ENCODE results near the gene RENBP. TPM values are rescaled to one million over a fixed set of nuclear protein-coding genes. Genes with fewer than 3 reads are reported as not detected.

RENBP gene
- total and polyA plus RNA-seq, 2 of the 13 experiments (the other 11 are each of a cell fraction or from before 2014, with no cell fraction given) = 1.4 to 2.6 TPM

DNA sequence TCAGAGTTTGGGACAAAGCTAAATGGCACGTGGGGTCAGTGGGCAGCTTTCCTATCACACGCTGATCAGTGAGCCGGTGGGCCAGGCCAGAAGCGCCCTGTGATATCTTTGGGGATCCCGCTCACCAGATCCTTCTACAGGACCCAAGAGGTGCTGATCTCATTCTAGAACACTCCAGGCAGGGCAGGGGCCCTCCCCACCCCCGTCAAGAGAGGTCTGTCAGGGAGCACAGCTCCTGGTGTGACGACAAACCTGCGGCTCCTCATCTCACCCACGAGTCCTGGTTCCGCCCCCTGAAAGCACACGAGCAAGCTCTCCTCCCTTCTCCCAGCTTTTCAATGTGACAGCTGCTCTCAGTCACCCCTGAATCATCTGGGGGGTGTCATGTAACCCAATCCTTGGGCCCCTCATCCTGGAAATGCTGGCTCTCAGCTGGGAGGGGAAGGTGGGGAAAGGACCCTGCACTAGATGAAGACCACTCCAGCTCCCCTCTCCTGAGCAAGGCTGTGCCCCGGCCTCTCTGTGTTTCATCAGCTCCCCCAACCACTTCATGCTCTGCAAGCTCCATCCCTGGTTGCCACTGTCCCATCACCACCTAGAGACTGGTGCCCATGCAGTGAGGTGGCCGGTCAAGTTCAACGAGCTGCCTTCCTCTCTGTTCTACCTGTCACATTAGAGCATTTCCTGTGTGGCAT is 22.5 kb upstream of the RENBP start:
- Histone ChIP-seq H3K79me2 (ENCODE audit: insufficient read depth, low read length) (peaks cover 66% of the 10 kb centered on the region), H4K20me1 (ENCODE audit: insufficient read depth, low read length) (peaks cover 48% of the 10 kb centered on the region), H3K9ac (ENCODE audit: insufficient read depth, low read depth, low read length) (no peak overlapping the region), H3K4me1 (ENCODE audit: insufficient read depth, low read length) (peaks cover 36% of the 10 kb centered on the region), H3K27me3 (ENCODE audit: control insufficient read depth in 1 of 2, insufficient read depth in 2 of 2, low read length in 2 of 2) (no peaks in the 10 kb centered on the region; a peak in 1 of 5 replicates), H2AFZ (ENCODE audit: low read length) (no peak overlapping the region), H3K9me3 (ENCODE audit: low read length) (no peaks in the 10 kb centered on the region), H3K27ac (ENCODE audit: extremely low read length, insufficient read depth, low read length) (no peak overlapping the region), H3K4me2 (ENCODE audit: low read depth, low read length) (peak overlapping the region; percentile 88; the same call in 1 of the 2 replicates), H3K4me3 (replicated peaks in 1 of 3; ENCODE audit: insufficient read depth in 1 of 3, low read depth in 2 of 3, low read length in 3 of 3) (no peak overlapping the region; a peak in 1 of 6 replicates), H3K36me3 (replicated peaks in 1 of 2; ENCODE audit: control insufficient read depth in 1 of 2, insufficient read depth in 2 of 2, low read length in 2 of 2) (peaks cover 7 to 41% of the 10 kb centered on the region in 2 experiments; a peak in 4 of 5 replicates)
- ATAC-seq (no peak), FAIRE-seq (no peak), DNase-seq (ENCODE audit: low spot score) (no peak)
- ChIA-PET POLR2A (interaction anchor here (1.0 to 1.4 kb wide), 3 partner anchors 9 to 201 kb away, joined by 3 to 5 read pairs (median 4); no protein-coding TSS in a partner anchor), CTCF (ENCODE audit: low intra/inter-chr PET ratio, low total read pairs) (no interaction called here)
- in situ Hi-C loops (cut with HindIII; ENCODE audit: extremely low pct_ligation_motif_present, low pct_unique_long_range_greater_than_20kb) = no loop called here
- TF ChIP-seq KDM5B (CRISPR knock-in tag; IDR thresholded peaks at IDR 0.05; ENCODE audit: borderline replicate concordance) (no peak), RBFOX2 (IDR thresholded peaks at IDR 0.05; ENCODE audit: low read depth, low read length) (0 out of 2 replicates have a peak, but pooled peaks have one; percentile 24)
- TF ChIP-seq, protein P1, sequence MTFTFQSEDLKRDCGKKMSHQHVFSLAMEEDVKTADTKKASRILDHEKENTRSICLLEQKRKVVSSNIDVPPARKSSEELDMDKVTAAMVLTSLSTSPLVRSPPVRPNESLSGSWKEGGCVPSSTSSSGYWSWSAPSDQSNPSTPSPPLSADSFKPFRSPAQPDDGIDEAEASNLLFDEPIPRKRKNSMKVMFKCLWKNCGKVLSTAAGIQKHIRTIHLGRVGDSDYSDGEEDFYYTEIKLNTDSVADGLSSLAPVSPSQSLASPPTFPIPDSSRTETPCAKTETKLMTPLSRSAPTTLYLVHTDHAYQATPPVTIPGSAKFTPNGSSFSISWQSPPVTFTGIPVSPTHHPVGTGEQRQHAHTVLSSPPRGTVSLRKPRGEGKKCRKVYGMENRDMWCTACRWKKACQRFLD (CRISPR knock-in tag; IDR thresholded peaks at IDR 0.05; ENCODE audit: borderline replicate concordance) = no peak
- BruUV-seq (replicated peaks) = no TSS peak
- WGBS (ENCODE audit: low lambda C conversion rate) = 80% methylated on average over 2 of the region's 14 CpGs
- intact Hi-C loops (cut with micrococcal nuclease; ENCODE audit: unreplicated experiment) = no loop called here

GRCh38 chrX:153966283-153966688 is 21.8 kb upstream of the RENBP start:
- intact Hi-C loops (cut with micrococcal nuclease; ENCODE audit: unreplicated experiment) (no loop called here), in situ Hi-C loops (cut with HindIII; ENCODE audit: extremely low pct_ligation_motif_present, low pct_unique_long_range_greater_than_20kb) (no loop called here)
- no peak for DNase-seq (ENCODE audit: low spot score)
- Histone ChIP-seq H3K9me3 (ENCODE audit: low read length) (no peaks in the 10 kb centered on the region), H4K20me1 (ENCODE audit: insufficient read depth, low read length) (peaks cover 48% of the 10 kb centered on the region), H3K4me1 (ENCODE audit: insufficient read depth, low read length) (peaks cover 36% of the 10 kb centered on the region), H3K36me3 (replicated peaks in 1 of 2; ENCODE audit: control insufficient read depth in 1 of 2, insufficient read depth in 2 of 2, low read length in 2 of 2) (peaks cover 8 to 48% of the 10 kb centered on the region in 2 experiments; a peak in 4 of 5 replicates), H3K27ac (ENCODE audit: extremely low read length, insufficient read depth, low read length) (no peak overlapping the region), H2AFZ (ENCODE audit: low read length) (no peak overlapping the region), H3K9ac (ENCODE audit: insufficient read depth, low read depth, low read length) (no peak overlapping the region), H3K4me2 (ENCODE audit: low read depth, low read length) (0 out of 2 replicates have a peak overlapping the region, but pooled peaks have one; percentile 12), H3K4me3 (replicated peaks in 1 of 3; ENCODE audit: insufficient read depth in 1 of 3, low read depth in 2 of 3, low read length in 3 of 3) (no peak overlapping the region), H3K79me2 (ENCODE audit: insufficient read depth, low read length) (peaks cover 70% of the 10 kb centered on the region), H3K27me3 (ENCODE audit: control insufficient read depth in 1 of 2, insufficient read depth in 2 of 2, low read length in 2 of 2) (no peaks in the 10 kb centered on the region; a peak in 1 of 5 replicates)
- FAIRE-seq = no peak
- POLR2A ChIA-PET = interaction anchor here (1.0 to 1.1 kb wide), 2 partner anchors 38 to 200 kb away, joined by 4 to 5 read pairs; no protein-coding TSS in a partner anchor
- no TSS peak for BruUV-seq (replicated peaks)
- WGBS (ENCODE audit: low lambda C conversion rate) = 100% methylated on average over 2 of the region's 15 CpGs
- ATAC-seq = no peak
- CTCF ChIA-PET (ENCODE audit: low intra/inter-chr PET ratio, low total read pairs) = no interaction called here
- TF ChIP-seq CEBPG (CRISPR knock-in tag; IDR thresholded peaks at IDR 0.05) (no peak), REPIN1 (CRISPR knock-in tag; IDR thresholded peaks at IDR 0.05; ENCODE audit: borderline replicate concordance, low read depth) (no peak), XRCC5 (optimal IDR thresholded peaks at IDR 0.05; ENCODE audit: low read length) (no peak), HNRNPK (IDR thresholded peaks at IDR 0.05; ENCODE audit: low read depth, low read length, poor library complexity, severe bottlenecking) (no peak), ZNF891 (CRISPR knock-in tag; IDR thresholded peaks at IDR 0.05) (no peak), AGO2 (optimal IDR thresholded peaks at IDR 0.05; ENCODE audit: low read depth, low read length) (peak; percentile 53), THYN1 (CRISPR knock-in tag; IDR thresholded peaks at IDR 0.05; ENCODE audit: borderline replicate concordance, low read depth) (no peak)
- TF ChIP-seq, protein P2, sequence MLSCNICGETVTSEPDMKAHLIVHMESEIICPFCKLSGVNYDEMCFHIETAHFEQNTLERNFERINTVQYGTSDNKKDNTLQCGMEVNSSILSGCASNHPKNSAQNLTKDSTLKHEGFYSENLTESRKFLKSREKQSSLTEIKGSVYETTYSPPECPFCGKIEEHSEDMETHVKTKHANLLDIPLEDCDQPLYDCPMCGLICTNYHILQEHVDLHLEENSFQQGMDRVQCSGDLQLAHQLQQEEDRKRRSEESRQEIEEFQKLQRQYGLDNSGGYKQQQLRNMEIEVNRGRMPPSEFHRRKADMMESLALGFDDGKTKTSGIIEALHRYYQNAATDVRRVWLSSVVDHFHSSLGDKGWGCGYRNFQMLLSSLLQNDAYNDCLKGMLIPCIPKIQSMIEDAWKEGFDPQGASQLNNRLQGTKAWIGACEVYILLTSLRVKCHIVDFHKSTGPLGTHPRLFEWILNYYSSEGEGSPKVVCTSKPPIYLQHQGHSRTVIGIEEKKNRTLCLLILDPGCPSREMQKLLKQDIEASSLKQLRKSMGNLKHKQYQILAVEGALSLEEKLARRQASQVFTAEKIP (CRISPR knock-in tag; IDR thresholded peaks at IDR 0.05; ENCODE audit: borderline replicate concordance) = no peak

Data from HepG2 (cell line).